GM12874 (cell line): ENCODE results near the gene SLC35F3.

Experiments used
- TF ChIP-seq, protein P1 (sequence below): IDR thresholded peaks from 2 replicates; pipeline ENCODE4 v1.5.1; 2011; ENCODE audit warnings: low read depth, mild to moderate bottlenecking, control low read depth, low read length, moderate library complexity; ENCODE audit not compliant: insufficient read depth

The SLC35F3 gene

DNA sequence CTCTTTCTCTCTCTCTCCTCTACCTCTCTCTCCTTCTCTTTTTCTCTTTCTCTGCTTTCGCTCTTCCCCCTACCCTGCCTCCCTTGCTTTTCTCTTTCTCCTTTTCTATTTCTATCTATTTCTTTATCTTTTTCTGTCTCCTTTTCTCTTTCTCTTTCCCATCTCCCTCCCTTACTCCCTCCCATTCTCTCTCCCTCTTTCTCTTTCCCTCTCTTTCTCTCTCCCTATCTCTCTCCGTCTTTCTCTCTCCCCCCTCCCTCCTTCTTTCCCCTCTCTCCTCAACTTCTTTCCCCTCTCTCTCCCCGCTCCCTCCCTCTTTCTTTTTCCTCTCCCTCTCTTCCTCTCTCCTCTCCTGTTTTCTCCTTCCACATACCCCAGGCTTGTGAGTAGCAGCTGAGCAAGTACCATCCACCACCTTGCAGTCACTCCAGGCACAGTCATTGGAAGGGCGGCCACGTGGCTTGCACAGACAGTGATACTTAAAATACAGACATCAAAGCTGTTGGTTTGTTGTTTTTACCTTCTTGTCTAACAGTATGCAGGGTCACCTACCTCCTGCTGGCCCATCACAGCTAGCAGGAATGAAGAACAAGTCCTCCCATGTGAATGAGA is 259.7 kb downstream of the SLC35F3 start:
- TF ChIP-seq, protein P1, sequence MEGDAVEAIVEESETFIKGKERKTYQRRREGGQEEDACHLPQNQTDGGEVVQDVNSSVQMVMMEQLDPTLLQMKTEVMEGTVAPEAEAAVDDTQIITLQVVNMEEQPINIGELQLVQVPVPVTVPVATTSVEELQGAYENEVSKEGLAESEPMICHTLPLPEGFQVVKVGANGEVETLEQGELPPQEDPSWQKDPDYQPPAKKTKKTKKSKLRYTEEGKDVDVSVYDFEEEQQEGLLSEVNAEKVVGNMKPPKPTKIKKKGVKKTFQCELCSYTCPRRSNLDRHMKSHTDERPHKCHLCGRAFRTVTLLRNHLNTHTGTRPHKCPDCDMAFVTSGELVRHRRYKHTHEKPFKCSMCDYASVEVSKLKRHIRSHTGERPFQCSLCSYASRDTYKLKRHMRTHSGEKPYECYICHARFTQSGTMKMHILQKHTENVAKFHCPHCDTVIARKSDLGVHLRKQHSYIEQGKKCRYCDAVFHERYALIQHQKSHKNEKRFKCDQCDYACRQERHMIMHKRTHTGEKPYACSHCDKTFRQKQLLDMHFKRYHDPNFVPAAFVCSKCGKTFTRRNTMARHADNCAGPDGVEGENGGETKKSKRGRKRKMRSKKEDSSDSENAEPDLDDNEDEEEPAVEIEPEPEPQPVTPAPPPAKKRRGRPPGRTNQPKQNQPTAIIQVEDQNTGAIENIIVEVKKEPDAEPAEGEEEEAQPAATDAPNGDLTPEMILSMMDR: no peak

GRCh38 chr1:234168061-234168724 is 263.7 kb downstream of the SLC35F3 start:
- TF ChIP-seq, protein P1: no peak

GRCh38 chr1:234169161-234169849 is 264.8 kb downstream of the SLC35F3 start:
- TF ChIP-seq, protein P1: no peak

DNA sequence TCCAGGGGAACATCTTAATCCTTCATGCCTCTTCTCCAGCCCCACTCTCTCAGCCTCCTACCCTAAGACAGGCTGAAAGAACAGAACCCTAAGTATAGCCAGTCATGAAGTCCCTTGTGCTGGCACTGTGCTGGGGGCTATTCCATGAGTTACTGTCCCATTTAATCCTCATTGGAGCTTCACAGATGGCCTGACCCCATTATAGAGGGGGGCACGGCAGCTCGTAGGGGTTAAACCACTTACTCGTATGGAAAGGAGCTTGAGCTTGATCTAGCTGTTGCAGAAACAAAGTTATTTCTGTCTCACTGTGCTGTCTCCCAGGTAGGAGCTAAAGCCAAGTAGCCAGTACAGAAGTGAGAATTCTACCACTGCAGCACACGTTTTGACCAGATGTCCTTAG is 265.6 kb downstream of the SLC35F3 start:
- TF ChIP-seq, protein P1: no peak

GRCh38 chr1:234170622-234171021 is 266.1 kb downstream of the SLC35F3 start:
- TF ChIP-seq, protein P1: no peak

GRCh38 chr1:234173968-234174367 is 269.5 kb downstream of the SLC35F3 start:
- TF ChIP-seq, protein P1: no peak

- TF ChIP-seq, protein P1: no peak
These were observed 270.9 kb downstream of the SLC35F3 start for GRCh38 chr1:234175363-234175762.
